Activated T-helper 1 cell treated with anti-CD3 and anti-CD28 coated beads, Interleukin-12 subunit alpha, Interleukin-12 subunit beta, Interleukin-2, Interleukin-4 antibody, amounts not matched to agents 30 ng/mL and 10 ng/mL and 1 ng/mL, durations not matched to agents 14 hours and 24 hours and 36 hours (primary cell): ENCODE results near the gene GLT1D1. TPM values are rescaled to one million over a fixed set of nuclear protein-coding genes. Genes with fewer than 3 reads are reported as not detected.
A peak's percentile ranks its signal among the peaks of the same experiment; 100 is the strongest.

Source experiments
- DNase-seq: peaks from one replicate; pipeline ENCODE4 v3.0.0; 2021; ENCODE audit warnings: low spot score
- H3K27ac Mint-ChIP-seq: one replicate; pipeline ENCODE4 v1.8.0; 2021; ENCODE audit warnings: mild to moderate bottlenecking, mixed read lengths
- H3K27me3 Mint-ChIP-seq: one replicate; pipeline ENCODE4 v1.8.0; 2022; ENCODE audit warnings: mild to moderate bottlenecking, moderate library complexity, mixed read lengths; ENCODE audit not compliant: insufficient read depth
- H3K36me3 Mint-ChIP-seq: one replicate; pipeline ENCODE4 v1.8.0; 2021; ENCODE audit warnings: low read depth, mixed read lengths
- H3K4me1 Mint-ChIP-seq: one replicate; pipeline ENCODE4 v1.8.0; 2021; ENCODE audit warnings: low read depth, mixed read lengths
- H3K4me3 Mint-ChIP-seq: one replicate; pipeline ENCODE4 v1.8.0; 2021; ENCODE audit warnings: mild to moderate bottlenecking, moderate library complexity, mixed read lengths
- H3K9me3 Mint-ChIP-seq: one replicate; pipeline ENCODE4 v1.8.0; 2021; ENCODE audit warnings: mixed read lengths
- intact Hi-C: fragments of 100-400 bp; cut with micrococcal nuclease; formaldehyde crosslinking; loops from one replicate; pipeline ENCODE4 v1.15.1; 2024
- total RNA-seq: library from RNA; stranded (reverse); gene quantifications from 2 replicates; pipeline ENCODE4 v1.2.3, GENCODE V29; 2022

The GLT1D1 gene
- total RNA-seq, 1 donor from 2014 or later, result 2.0 TPM

DNA sequence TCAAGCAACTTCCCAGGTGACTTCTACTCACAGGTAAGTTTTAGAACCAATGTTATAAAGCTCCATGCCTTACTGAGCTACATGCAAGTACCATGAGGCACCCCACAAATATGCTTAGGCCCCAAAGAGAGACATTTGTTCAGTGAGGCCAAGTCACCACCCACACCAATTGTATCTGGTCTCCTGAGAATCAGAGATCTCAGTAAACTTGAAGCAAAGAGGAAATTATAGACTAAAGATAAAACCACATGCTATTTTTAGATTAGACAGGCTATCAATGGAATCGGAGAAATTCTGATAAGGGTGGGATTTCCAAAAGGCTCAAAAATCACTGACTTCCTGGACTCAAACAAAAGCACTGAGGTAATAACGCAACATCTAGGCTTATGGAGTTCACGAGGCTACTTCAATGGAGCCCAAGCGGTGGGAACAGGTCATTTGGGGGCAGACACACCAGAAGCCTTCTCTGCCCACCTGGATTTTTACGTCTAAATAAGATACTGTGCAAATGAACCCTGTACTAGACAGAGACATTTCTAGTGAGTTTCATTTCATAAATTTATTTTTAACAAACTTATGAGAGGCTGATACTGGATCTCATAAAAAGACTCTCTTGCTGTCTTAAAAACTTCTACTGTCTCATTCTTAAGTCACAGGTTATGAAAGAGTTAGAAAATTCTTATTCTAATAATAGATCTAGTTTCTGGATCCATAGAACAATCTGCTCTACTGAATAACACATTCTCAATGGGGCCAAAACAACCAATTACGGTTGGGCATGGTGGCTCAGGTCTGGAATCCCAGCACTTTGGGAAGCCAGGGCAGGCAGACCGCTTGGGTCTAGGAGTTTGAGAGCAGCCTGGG, 37.3 kb upstream of the GLT1D1 start:
- no peak overlapping the region for H3K27ac Mint-ChIP-seq
- no peak for DNase-seq
- no peaks in the 10 kb centered on the region for H3K9me3 Mint-ChIP-seq
- H3K36me3 Mint-ChIP-seq, result peaks cover 48% of the 10 kb centered on the region
- intact Hi-C loops, result no loop called here
- H3K27me3 Mint-ChIP-seq, result no peaks in the 10 kb centered on the region
- peaks cover 76% of the 10 kb centered on the region for H3K4me1 Mint-ChIP-seq
- H3K4me3 Mint-ChIP-seq, result no peak overlapping the region

- DNase-seq, result no peak
- H3K4me3 Mint-ChIP-seq, result no peak overlapping the region
- H3K4me1 Mint-ChIP-seq, result peaks cover 76% of the 10 kb centered on the region
- intact Hi-C loops, result no loop called here
- H3K27me3 Mint-ChIP-seq, result no peaks in the 10 kb centered on the region
- H3K27ac Mint-ChIP-seq, result no peak overlapping the region
- H3K36me3 Mint-ChIP-seq, result peaks cover 50% of the 10 kb centered on the region
- no peaks in the 10 kb centered on the region for H3K9me3 Mint-ChIP-seq
These were observed 36.7 kb upstream of the GLT1D1 start for GRCh38 chr12:128816643-128816920.

- H3K9me3 Mint-ChIP-seq, result no peaks in the 10 kb centered on the region
- H3K4me3 Mint-ChIP-seq, result no peak overlapping the region
- intact Hi-C loops, result no loop called here
- peaks cover 48% of the 10 kb centered on the region for H3K36me3 Mint-ChIP-seq
- no peak for DNase-seq
- H3K27me3 Mint-ChIP-seq, result no peaks in the 10 kb centered on the region
- H3K4me1 Mint-ChIP-seq, result peaks cover 77% of the 10 kb centered on the region
- H3K27ac Mint-ChIP-seq, result peak overlapping the region; percentile 59
These were observed 35.9 kb upstream of the GLT1D1 start for GRCh38 chr12:128817111-128818015.

DNA sequence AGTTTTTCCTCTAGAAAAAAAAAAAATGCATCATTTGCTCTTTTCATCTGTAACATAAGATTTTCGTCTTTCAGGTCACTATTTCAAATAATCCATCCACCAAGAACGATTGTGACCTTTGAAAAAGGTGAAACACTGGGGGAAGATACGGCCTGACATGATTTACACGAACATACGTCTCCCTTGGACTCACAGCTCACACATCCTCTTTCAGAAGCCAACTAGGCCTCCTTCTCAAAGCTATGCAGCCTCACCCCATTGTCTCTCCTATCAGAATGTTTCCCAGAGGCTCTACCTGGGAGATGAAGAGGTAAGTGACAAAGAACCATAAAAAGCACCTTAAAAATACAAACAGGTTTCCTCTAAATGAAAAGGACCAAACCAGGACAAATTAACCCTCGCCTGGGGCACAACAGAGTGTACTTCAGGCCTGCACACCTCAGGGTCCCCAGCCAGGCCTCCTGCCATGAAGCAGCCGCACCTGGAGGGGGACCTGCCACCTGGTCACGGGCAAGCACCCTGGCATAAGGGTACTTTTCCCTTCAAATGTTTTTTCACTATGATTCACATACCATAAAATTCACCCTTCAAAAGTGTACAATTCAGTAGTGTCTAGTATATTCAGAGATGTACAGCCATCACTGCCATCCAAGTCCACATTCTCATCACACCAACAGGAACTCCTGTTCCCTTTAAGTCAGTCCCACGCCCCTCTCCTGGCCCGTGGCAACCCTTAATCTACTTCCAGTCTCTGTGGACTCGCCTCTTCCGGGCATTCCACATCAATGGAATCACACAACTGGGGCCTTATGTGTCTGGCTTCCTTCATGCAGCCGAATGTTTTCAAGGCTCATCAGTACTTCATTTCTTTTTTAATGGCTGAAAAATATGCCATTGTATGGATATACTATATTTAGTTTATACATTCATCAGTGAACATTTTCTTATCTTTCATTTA, 34.9 kb upstream of the GLT1D1 start:
- no peaks in the 10 kb centered on the region for H3K27me3 Mint-ChIP-seq
- peaks cover 40% of the 10 kb centered on the region for H3K36me3 Mint-ChIP-seq
- peak overlapping the region; percentile 59 for H3K27ac Mint-ChIP-seq
- peaks cover 77% of the 10 kb centered on the region for H3K4me1 Mint-ChIP-seq
- H3K9me3 Mint-ChIP-seq, result no peaks in the 10 kb centered on the region
- intact Hi-C loops, result no loop called here
- DNase-seq, result no peak
- H3K4me3 Mint-ChIP-seq, result no peak overlapping the region

DNA sequence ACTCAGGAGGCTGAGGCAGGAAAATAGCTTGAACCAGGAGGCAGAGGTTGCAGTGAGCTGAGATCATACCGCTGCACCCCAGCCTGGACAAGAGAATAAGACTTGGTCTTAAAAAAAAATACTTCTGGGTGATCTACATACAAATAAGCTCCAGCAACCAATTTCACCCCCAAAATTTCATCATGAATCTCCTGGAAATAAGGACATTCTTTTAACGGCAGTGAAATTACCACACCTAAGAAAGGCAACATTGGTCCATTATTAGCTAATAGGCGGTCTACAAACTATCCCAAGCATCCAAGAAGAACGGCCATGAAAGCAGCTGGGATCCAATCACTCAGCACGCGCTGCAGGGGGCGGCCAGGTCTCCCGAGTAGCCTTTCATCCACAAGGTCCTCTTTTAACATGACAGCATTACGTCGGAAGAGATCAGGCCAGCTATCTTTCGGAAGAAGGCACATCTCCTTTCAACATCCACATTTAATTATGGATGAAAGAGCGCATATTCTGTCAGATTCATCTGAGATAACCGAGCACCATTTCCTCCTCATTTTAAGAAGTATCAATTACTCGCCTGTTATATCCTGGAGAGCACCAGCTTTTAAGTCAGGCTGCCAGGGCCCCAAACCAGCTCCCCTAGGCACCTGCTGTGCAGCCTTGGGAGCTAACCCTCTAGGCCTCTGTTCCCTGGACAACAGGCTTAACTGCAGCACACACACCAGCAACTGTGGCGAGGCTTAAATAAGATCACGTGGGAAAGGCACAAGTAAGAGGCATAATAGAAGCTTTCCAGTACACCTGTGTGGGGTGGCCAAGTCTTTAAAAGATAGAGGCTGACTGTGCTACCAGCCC, 33.8 kb upstream of the GLT1D1 start:
- Mint-ChIP-seq H3K4me3 (no peak overlapping the region), H3K27ac (peak overlapping the region; percentile 27), H3K36me3 (peaks cover 29% of the 10 kb centered on the region), H3K27me3 (no peaks in the 10 kb centered on the region), H3K9me3 (no peaks in the 10 kb centered on the region), H3K4me1 (peaks cover 67% of the 10 kb centered on the region)
- intact Hi-C loops, result loop anchor here (5.0 kb wide), 2 partner anchors 37 to 1262 kb away; no protein-coding TSS in a partner anchor
- DNase-seq, result no peak

DNA sequence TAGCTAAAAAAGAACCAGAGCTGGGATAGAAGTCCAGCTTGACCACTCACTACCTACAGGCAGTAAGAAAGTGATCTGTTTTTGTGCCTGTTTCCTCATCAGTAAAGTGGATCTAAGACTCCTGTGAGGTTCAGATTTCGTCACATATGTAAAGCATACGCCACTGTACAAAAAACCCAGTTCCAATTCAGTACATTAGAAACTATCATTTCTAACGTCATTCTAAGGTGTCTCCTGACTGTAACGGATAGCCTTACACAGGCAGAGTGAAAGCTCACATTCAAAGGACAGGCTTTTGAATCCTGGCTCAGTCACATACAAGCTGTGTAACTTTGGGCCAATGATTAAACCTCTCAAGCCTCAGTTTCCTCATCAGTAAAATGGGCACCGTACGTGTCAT, 33.0 kb upstream of the GLT1D1 start:
- H3K27ac Mint-ChIP-seq, result no peak overlapping the region

DNA sequence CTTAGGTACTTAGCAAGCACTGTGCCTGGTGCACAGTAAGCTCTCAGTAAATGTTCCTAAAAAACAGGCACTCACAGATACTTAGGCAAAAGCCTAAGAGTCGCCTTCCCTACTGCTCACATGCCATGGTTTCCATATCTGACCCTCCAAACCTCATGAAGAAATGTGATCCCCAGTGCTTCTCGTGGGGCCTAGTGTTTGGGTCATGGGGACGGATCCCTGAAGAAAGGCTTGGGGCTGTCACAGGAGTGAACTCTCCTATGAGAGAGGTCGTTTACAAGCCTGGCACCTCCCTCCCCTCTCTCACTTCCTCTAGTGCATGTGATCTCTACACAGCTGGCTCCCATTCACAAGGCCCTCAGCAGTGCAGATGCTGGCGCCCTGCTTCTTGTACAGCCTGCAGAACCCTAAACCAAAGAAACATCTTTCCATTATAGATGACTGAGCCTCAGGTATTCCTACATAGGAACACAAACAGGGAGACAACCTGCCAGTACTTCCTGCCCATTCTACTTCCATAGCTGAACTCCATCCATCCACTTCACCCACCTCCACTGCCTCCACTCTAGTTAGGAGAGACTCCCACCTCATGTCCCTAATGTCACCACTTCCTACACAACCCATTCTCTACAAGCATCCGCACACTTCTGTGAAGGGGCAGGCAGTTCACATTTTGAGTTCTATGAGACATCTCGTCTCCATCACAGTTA, 32.4 kb upstream of the GLT1D1 start:
- H3K36me3 Mint-ChIP-seq, result peaks cover 24% of the 10 kb centered on the region
- DNase-seq, result no peak
- H3K9me3 Mint-ChIP-seq, result no peaks in the 10 kb centered on the region
- no peaks in the 10 kb centered on the region for H3K27me3 Mint-ChIP-seq
- peak overlapping the region; percentile 81 for H3K4me3 Mint-ChIP-seq
- H3K4me1 Mint-ChIP-seq, result peaks cover 62% of the 10 kb centered on the region
- H3K27ac Mint-ChIP-seq, result peak overlapping the region; percentile 89
- intact Hi-C loops, result loop anchor here (5.0 kb wide), 2 partner anchors 39 to 1264 kb away; no protein-coding TSS in a partner anchor

More for the DNA sequence above, 33.0 kb upstream of the GLT1D1 start:
- intact Hi-C loops, result loop anchor here (5.0 kb wide), 2 partner anchors 38 to 1263 kb away; no protein-coding TSS in a partner anchor
- Mint-ChIP-seq H3K4me1 (peaks cover 67% of the 10 kb centered on the region), H3K36me3 (peaks cover 24% of the 10 kb centered on the region), H3K9me3 (no peaks in the 10 kb centered on the region), H3K27me3 (no peaks in the 10 kb centered on the region), H3K4me3 (no peak overlapping the region)
- DNase-seq, result no peak

GRCh38 chr12:128823216-128823915, 29.9 kb upstream of the GLT1D1 start:
- Mint-ChIP-seq H3K27me3 (no peaks in the 10 kb centered on the region), H3K4me1 (peaks cover 41% of the 10 kb centered on the region), H3K9me3 (peaks cover 5% of the 10 kb centered on the region), H3K36me3 (peaks cover 17% of the 10 kb centered on the region), H3K4me3 (peak overlapping the region; percentile 86), H3K27ac (peak overlapping the region; percentile 70)
- intact Hi-C loops, result loop anchor here (5.0 kb wide), 2 partner anchors 41 to 1266 kb away; no protein-coding TSS in a partner anchor
- DNase-seq, result peak; percentile 20

DNA sequence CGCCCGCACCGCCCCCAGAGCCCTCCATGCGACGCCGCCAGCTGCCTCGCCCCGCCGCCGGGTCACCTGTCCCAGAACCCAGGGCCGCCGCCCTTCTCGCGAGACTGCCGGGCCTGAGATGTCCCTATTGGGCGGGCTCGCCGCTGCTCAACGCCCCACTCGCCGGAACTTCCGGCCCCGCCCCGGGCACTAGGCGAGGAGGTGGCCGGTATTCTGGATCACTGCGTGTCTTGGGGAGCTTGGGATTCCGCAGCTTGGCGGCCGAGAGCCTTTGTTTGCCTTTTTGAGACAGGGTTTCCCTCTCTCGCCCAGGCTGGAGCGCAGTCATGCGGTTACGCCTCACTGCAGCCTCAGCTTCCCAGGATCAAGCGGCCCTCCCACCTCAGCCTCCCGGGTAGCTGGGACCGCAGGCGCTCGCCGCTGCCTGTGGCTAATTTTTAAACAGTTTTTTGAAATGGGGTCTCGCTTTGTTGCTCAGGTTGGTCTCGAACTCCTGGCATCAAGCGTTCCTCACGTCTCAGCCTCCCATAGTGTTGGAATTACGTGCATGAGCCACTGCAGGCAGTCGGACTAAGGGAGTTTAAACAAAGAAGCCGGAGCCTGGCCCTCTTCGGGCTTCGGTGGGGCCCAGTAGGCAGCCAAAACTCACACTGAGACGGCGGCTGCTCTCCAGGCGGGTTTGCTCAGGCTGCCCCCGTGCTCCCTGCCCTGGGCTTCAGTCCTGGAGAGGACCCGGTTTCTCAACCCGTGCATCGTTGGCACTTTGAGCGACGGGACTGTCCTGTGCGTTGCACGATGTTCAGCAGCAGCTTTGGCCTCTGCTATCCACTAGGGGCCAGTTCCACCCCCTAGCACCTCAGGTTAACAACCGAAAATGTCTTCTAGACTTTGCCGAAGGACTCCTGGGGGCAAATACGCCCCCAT, 29.1 kb upstream of the GLT1D1 start, which contains the start of gene SLC15A4:
SLC15A4 (minus strand) TSS at position 43 of the 924 bp plus-strand sequence; CDS start at position 28, 15 bp downstream.
- H3K4me1 Mint-ChIP-seq, result peaks cover 43% of the 10 kb centered on the region
- DNase-seq, result peak; percentile 94
- intact Hi-C loops, result loop anchor here (1.0 to 5.0 kb wide), 4 partner anchors 14 to 1267 kb away; no protein-coding TSS in a partner anchor
- H3K27ac Mint-ChIP-seq, result peak within 1 kb of the TSS; percentile 81
- peaks cover 5% of the 10 kb centered on the region for H3K9me3 Mint-ChIP-seq
- H3K36me3 Mint-ChIP-seq, result peaks cover 14% of the 10 kb centered on the region
- peak within 1 kb of the TSS; percentile 87 for H3K4me3 Mint-ChIP-seq
- no peaks in the 10 kb centered on the region for H3K27me3 Mint-ChIP-seq

DNA sequence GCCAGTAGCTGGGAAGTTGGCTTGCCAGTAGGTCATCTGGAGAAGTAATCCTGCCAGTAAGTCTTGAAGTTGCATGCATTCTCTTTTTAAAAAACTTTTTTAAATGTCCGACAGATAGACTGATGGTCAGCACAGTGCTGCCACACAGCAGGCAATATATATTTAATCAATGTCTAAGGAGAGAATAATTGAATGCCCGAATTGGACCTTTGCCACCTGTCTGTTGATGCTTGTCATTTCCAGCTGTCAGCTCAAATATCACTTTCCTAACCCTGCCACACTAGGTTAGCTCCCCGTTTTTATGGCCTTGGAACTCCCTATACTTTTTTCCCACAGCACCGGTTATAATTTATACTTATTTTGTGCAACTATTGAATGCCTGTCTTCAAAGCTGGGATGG, 27.4 kb upstream of the GLT1D1 start:
- Mint-ChIP-seq H3K4me3 (no peak overlapping the region), H3K4me1 (peaks cover 43% of the 10 kb centered on the region), H3K27me3 (no peaks in the 10 kb centered on the region), H3K27ac (no peak overlapping the region), H3K36me3 (peaks cover 8% of the 10 kb centered on the region), H3K9me3 (peaks cover 5% of the 10 kb centered on the region)
- intact Hi-C loops, result no loop called here
- DNase-seq, result no peak
